ENCODE measurements around the gene CAPZB.

The CAPZB gene

DNA sequence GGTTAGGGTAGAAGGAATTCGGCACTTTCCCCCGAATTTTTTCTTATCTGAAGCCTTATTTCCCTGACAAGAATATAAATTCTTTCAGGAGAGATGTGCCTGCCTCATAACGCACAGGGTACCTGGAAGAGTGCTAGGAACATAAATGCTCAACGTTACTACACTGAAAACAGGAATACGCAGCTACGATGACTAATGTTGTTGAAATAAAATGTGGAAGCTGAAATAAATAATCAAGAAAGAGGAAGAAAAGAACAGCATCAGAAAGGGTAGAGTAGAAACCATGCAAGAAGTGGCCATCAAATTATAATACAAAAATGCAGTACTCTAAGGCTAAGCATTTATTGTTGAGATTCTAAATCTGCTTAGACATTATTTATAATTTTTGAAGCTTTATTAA lies 139.3 kb downstream of the CAPZB start:
- no peak for DNase-seq (ENCODE audit: low spot score)

DNA sequence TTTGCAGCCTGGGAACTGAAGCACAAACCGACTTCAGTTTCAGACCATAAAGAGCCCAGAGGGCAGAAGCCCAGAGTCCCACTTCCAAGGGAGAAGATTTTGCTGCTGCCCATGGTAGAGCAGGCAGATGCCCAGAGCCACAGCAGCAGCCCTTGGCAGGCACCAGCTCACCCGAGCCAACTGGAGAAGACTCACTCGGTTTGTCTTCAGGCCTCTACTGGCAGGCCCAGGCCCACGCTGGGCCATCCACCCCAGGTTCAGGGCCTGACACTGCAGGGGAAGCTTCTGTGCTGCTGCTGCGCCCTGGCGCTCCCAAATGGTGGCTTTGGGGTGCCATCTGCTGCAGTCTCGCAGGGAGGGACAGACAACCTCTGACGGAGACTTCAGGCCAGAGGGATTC lies 139.9 kb downstream of the CAPZB start:
- DNase-seq (ENCODE audit: low spot score) = no peak

DNA sequence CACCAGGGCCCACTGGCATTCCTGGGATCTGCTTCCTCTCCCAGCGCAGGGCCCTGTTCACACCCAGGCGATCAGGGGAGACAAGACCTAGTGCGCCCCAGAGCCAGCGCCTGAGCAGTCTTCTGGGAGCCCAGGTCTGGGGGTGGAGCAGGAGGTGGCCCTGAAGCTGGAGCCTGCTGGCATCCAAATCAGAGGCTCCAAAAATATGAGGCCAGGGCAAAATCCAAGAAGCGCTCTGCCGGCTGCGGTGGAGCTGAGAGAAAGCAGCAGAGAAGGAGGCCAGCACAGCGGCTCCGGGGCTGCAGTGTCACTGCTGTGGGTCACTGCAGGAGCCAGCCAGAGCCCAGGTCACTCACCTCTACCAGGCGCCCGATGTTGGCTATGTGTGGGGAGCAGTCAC lies 140.5 kb downstream of the CAPZB start:
- DNase-seq (ENCODE audit: low spot score) = no peak

DNA sequence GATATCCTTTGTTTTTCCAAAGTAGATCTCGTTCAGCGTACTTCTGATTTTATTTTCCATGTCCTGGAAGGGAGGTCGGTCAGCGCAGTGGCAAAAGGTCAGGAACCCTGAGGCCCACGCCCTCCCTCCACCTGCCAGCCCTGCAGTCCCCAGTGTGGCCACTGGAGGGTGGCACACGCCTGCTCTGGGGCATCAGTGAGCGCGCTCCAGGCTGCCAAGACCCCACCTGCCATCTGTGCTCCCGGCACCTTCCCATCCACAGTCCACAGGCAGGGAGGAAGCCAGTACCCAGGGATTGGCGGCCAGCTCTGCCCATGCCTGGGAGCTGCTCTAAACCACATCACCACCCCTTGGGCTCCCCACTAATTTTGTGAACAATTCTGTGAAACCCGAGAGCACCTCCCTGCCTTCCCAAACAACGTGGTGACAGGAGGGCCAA lies 140.9 kb downstream of the CAPZB start:
- peak; percentile 43 for DNase-seq (ENCODE audit: low spot score)

DNA sequence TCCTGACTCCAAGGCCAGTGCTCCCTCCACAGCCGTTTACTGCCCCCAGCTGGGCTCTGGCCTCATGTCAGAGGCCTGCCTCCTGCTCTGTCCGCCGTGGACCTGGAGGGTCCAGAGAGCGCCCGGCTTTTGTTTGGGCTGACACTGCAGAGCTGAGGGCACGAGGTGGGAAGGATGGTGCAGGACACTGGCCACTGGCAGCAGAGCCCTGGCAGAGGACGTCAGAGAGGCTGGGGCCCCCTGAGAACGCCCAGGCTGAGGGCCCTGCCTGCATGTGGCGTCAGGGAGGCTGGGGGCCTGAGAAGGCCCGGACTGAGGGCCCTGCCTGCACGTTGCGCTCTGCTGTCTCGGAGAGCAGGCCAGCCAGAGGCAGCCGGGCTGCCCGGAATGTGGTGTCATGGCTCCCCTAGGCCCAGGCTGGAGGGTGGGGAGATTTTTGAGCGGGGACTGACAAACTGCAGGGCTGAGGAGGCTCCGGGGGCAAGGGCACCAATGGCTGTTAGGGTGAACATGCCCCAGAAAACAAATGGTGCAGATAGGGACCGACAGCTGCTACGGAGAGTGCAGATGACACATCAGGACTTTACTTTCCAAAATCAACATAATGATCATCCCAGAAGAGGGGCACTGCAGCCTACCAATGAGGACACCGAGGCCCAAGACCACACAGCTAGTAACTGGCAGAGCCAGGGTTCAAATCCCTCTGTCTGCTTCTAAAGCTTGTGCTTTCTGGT lies 141.6 kb downstream of the CAPZB start:
- DNase-seq (ENCODE audit: low spot score) = no peak

DNA sequence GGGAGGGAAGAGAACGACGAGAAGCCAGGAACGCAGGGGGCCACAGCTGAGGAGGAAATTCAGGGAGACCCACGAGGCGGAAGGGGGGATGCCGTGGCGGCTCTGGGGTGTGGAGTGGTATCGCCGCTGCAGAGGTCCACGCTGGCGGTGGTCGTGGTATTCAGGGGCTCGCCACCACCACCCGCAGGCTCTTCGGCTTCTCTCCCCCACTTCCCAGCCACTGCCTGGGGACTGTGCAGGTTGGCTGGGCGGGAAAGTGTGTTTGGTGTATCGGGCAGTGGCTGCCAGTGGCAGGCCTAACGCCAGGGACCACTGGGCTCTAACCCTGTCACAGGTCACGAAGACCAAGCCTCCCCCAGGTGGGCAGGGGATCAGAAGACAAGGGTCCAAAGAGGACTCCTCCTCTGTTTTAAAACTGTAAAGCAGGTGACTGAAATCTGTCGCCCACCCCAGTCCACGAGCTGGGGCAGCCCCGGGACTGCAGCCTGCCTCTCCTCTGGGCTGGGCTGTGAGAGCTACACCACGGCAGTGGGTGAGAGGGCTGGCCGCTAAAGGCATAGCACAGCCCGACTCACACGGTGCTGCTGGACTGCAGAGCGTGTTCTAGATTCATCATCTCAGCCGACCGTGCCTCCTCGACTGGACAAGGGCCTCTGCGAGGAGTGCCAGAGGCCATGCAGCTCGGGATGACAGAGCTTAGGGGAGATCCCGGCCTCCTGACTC lies 142.3 kb downstream of the CAPZB start:
- no peak for DNase-seq (ENCODE audit: low spot score)

DNA sequence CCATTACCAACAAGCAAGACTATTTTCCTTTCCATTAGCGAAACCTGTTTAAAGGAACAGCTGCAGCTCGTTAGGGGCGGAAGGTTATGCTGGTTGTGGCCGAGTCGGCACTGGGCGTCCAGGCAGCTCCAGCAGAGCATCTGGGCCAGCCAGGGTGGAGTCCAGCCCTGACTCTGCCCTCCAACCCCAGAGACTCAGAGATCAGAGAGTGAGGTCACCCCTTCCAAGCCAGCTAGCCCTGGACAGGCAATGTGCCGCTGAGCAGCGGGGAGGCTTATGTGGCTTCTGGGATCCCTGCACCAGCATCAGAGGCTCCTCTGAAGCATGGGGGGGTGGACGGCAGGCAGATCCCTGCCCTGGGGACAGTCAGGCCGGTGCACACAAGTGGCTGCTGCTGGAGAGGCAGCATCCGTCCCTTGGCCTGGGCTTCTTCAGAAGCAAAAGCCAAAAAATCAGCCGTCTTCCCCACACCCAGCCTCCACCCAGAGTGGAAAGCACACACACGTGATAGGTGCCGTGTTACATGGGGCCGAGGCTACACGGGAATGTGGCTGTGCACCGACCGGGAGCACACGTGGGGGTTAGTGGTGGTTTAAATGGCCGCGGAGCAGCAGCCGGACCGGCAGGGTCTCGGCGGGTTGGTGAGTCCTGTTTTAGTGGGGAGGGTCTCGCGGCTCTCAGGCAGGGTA lies 143.1 kb downstream of the CAPZB start:
- no peak for DNase-seq (ENCODE audit: low spot score)

DNA sequence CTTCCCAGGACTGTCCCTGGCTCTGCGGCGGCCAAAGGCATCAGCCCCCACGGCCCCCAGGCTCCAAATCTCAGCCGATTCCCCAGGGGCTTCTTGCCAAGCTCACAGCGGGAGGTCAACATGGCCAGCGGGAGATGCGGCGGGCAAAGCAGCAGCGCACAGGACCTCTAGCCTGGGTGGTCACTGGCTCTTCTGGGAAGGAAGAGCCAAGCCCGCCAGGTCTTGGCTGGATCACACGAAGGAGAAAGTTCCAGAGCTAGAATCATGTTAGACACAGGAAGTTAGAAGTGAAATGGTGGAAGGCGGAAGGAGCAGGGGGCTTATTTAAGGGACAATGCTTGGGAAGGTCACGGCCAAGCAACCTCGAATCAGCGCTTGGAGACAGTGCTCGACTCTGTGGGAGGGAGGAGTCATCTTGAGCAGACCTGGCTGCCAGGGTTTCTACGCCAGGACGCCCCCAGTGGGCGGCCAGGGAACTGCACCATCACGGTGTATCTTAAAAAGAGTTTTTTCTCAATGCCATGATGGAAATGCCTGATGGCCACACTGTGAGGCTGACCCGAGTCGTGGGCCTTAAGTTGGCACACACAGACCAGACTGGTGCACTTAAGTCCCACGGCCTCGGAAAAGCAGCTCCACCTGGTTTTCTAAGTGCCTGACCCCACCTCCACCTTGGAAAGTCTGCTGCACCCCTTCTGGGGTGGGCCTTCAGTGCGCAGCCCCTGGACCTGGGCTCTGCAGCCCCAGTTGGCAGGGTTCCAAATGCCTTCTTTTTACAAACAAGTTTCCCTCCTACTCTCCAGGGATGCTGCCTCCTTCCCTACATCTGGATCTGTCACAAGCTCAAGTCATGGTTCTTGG lies 143.9 kb downstream of the CAPZB start:
- DNase-seq (ENCODE audit: low spot score) = peak; percentile 45

DNA sequence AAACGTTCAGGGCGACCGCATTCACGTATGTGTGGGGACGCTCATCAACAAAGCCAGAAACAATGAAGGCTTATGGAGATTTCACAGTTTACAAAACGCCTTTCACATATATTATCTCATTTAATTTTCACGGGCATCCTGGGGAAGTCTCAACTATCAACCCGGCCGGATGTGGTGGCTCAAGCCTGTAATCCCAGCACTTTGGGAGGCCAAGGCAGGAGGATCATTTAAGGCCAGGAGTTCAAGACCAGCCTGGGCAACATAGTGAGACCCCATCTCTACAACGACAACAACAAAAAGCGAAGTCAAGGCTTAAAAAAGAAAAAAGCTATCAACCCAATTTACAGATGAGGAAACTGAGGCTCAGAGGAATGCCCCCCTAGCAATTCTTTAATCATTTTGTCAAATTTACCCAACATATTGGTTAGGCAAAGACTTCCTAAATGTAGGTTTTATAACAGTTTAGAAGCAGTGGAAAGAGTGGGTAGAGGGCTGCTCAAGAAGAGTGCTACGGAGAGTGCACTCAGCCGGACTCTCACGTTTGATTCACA lies 144.9 kb downstream of the CAPZB start:
- no peak for DNase-seq (ENCODE audit: low spot score)

DNA sequence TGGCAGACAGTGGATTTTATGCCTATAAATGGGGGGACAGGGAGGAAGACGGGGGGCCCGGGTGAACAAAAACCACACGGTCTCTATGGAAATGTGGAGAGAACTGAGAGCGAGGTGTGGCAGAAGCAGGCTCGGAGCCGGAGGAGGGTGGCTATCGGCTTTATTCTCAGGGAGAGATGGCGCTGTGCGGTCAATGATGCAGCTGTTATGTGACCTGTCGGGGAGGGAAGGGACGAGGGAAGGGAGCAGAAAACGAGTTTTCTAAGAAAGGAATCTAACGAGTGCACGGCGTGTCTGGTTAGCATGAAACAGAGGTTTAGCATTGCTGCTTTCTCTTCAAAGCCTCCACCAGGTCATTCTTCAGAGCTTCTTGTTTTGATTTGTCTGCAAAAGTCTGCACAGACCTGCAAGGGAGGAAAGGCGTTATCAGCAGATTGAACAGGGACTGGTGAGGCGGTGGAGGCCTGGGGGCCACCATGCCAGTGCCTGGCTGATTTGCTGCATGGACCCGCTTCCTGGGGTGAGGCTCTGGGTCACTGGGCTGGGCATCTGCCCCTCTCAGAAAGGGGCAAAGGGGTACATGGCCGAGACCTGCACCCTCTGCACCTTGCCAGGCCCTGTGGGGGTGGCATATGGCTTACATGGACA lies 146.0 kb downstream of the CAPZB start:
- no peak for DNase-seq (ENCODE audit: low spot score)

DNA sequence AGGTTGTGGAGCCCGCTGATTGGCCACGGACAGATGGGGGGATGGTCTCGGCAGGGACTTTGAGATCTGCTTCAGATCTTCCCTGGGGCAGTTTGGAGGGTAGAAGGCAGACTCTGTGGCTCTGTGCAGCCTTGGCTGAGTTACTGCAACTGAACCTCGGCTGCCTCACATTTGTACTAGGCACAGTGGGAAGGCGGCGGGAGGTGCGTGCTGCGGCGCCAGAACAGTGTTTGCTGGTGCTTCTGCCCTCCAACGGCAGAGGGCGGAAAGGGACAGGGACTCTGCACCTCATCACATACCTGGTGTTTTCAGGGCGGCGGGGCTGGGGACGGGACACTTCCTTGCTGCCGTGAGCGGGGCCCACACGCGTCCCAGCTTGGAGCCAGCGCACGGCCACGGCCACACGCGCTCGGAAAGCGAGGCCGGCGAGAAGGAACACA lies 147.0 kb downstream of the CAPZB start:
- no peak for DNase-seq (ENCODE audit: low spot score)

DNA sequence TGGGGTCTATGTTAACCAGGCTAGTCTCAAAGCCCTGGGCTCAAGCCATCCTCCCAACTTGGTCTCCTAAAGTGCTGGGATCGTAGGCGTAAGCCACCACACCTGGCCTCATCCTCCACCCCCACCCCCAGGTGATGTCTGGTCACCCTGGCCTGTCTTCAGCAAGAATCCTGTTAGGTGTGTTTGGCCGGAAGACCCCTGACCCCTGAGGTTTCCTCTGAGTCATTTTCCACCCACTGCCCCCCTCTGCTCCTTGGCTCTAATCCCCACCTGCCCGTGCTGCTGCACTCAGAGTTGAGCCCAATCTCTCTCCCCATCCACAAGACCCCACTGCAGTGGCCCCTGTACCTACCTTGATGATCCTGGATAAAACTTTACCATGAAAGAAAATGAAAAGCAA lies 148.1 kb downstream of the CAPZB start:
- no peak for DNase-seq (ENCODE audit: low spot score)

DNA sequence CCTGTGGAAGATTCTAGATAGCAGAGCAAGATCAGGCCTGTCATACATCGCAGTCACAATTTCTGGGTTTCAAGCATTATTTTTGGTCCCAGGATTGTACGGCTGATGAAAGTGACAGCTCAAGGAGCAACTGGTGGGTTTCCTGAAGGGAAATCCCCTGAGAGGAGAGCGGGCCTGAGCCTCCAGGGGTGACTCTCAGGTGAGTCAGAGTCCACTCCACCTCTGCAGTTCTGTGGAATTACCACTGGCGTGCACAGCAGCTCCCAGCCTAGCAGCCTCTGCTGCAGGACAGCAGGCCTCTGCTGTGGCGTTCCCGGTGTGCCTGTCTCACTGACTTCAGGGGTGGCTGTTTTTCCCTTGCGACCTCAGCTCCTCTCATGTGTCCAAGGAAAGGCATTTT lies 148.8 kb downstream of the CAPZB start:
- DNase-seq (ENCODE audit: low spot score) = peak; percentile 26

DNA sequence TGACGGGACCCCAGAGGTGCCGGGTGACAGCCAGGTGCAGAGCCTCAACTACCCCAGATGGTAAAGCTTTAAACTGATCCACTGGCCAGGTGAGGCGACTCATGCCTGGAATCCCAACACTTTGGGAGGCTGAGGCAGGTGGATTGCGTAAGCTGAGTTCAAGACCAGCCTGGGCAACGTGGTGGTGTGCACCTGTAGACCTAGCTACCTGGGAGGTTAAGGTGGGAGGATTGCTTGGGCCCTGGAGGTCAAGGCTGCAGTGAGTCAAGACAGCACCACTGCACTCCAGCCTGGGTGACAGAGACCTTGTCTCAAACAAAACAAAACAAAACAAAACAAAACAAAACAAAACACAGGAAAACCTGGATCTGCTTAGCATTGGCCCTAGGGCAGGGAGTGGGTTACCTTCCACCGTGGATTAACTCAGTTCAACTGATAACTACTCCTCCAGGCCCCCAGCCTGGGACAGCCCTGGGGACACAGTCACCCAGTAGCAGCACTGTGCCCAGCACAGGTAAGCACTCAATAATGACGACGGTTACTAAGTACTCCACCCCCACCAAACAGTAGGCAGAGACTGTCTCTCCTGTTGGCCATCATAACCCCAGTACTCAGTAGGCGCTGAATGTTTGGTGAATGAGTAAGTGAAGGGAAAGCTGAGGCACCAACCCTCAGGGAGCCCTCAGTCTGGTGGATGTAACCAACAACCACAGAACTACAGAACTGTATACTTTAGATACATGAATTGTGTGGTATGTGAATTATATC lies 151.6 kb downstream of the CAPZB start:
- DNase-seq (ENCODE audit: low spot score) = no peak

DNA sequence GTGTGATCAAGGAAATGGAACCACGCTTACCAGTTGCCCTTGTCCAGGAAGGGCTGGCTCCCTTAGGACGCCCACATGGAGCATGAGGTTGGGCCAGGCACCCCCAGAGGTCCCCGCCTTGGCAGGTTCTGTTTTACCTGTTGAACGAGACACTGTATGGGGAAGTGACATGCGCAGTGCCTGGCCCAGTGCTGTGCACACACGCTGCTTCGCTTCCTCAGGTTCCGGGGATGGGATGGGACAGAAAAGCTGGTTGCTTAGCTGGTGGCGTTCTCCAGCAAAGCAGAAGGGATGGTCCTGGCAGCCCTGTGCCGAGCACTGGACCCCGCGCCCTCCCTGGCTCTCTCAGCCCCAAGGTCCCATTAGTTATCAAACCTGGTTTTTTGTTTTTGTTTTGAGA lies 152.5 kb downstream of the CAPZB start:
- no peak for DNase-seq (ENCODE audit: low spot score)

DNA sequence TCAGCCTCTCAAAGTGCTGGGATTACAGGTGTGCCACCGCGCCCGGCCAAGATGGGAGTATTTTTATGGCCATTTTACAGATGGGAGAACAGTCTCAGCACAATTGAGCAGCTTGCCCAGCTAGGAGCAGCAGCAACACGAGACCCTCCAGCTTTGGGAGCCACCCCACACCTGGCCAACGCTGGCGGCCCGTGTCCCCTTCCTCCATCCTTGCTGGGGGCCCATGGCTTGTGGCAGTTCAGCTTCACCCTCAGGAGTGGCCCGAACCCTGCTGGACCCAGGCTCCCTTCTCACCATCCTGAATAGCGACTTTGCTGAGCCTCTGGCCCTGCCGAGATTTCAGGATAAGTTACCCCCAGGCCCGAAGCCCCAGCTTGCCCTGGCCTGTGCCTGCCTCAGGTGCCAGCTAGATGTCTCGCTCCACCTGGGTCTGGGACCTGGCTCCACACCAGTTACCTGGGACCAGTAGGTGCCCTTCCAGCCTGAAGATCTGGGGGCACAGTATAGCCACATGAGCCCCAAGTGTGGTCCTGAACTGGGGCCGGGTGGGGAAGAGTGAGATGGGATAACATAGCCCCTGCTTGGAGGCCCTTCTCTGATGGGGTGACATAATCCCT lies 154.0 kb downstream of the CAPZB start:
- no peak for DNase-seq (ENCODE audit: low spot score)

DNA sequence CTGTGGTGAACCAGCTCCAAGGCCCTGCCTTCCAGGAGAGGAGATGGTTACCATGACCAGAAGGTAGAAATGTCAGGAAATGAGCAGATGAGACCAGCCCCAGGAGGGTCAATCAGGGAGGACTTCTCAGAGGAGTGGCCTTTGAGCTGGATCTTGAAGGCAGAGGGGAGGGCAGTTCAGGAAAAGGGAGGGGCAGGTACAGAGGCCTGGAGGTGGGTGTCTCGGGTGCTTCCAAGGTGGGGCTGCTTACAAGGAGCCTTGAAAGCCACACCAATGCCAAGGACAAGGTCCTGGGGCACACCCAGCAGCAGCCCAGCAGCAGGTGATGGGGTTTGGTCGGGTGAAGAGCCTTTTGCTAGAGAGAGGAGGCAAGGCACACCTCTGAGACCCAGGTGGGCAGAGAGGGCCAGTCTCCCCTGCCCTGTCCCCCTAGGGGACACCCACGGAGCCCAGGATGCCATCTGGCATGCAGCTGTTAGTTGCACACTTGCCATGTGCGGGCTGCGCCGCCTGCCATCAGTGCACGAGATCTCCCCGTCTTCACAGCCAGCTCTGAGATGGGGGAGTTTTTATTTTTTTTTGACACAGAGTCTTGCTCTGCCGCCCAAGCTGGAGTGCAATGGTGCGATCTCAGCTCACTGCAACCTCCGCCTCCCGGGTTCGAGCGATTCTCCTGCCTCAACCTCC lies 154.7 kb downstream of the CAPZB start:
- DNase-seq (ENCODE audit: low spot score) = no peak

DNA sequence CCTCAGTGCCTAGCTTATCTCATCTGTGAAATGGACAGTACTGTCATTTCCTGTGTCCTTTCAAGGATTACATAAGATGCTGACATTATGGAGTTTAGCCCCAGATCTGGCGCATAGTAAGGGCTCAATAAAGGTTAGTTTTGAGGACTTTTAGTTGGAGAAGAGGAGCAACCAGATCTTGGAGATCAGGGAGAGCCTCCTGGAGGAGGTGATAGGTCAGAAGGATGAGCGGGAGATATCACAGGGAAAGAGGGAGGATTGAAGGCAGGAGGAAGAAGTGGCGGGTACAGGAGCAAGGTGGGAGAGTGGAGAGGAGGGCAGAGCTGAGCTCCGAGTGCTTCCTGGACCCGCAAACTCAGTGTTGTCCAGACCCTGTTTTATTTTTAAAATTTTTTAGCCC lies 155.7 kb downstream of the CAPZB start:
- DNase-seq (ENCODE audit: low spot score) = no peak

DNA sequence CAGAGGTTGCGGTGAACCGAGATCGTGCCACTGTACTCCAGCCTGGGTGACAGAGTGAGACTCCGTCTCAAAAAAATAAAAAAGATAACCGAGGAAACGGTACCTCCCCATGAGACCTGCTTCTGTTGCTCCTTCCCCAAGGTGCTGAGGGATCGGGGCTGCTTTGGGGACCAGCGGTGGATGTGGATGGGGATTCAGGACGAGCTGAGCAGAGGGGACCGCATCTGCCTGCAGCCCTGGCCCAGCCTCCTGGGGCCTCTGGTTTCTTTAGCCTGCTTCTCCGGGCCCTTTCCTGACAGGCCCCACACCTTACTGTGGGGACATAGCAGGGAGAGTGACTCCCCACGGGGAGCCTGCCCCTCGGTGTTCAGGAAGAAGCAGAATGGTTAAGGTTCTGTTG lies 156.2 kb downstream of the CAPZB start:
- no peak for DNase-seq (ENCODE audit: low spot score)

DNA sequence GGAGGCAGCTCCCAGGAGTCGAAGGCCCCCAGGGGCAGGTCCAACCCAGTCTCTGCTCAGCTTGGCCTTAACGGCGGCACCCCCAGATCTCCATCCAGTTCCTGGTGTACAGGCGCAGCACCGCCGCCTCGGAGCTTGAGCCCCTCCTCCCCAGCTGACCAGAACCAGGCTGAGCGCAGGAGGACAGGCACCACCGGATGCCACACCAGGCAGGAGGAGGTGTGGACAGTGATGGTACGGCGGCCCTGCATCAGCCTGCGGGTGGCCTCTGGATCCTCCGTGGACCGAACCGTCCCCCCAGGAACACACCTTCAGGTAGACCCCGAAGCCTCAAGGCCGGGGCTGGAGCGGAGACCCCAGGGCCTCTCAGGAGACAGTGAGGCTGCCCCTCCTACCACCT lies 156.9 kb downstream of the CAPZB start:
- DNase-seq (ENCODE audit: low spot score) = no peak

Measured in SW480 (cell line).